ENCODE results near the gene WNK4.

WNK4 gene

GRCh38 chr17:42841975-42842685, 61.7 kb downstream of the WNK4 start:
- FAIRE-seq: no peak

GRCh38 chr17:42843358-42843934, 63.0 kb downstream of the WNK4 start:
- peak; percentile 70 for FAIRE-seq

GRCh38 chr17:42844271-42844670, 63.9 kb downstream of the WNK4 start, which contains the start of gene AOC2:
TSS of gene AOC2 (plus strand) at chr17:42844580. CDS start at chr17:42844627, 47 bp downstream.
- FAIRE-seq: no peak

- FAIRE-seq: no peak
Observed at GRCh38 chr17:42844761-42845555, 64.5 kb downstream of the WNK4 start.

- no peak for FAIRE-seq
Observed at GRCh38 chr17:42845556-42845917, 65.1 kb downstream of the WNK4 start.

GRCh38 chr17:42845918-42846593, 65.6 kb downstream of the WNK4 start:
- no peak for FAIRE-seq

Data from islet of Langerhans (tissue), 1 donor.